Measurements from ENCODE around the gene PPP1R27.

DNA sequence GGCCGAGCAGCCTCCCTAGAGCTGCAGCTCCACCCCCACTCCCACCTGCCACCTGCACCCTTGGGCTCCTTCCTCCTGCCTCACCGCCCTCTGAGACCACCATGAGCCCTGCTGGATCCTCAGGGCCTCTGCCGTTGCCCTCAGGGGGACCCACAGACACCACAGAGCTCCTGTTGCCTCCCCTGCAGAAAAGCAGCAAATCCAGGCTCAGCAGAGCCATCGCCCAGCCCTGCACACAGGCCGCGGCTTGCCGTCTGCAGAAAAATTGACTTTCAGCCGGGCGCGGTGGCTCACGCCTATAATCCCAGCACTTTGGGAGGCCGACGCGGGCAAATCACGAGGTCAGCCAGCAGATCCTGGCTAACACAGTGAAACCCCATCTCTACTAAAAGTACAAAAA lies 7.0 kb upstream of the PPP1R27 start:
- TF ChIP-seq, protein P1, sequence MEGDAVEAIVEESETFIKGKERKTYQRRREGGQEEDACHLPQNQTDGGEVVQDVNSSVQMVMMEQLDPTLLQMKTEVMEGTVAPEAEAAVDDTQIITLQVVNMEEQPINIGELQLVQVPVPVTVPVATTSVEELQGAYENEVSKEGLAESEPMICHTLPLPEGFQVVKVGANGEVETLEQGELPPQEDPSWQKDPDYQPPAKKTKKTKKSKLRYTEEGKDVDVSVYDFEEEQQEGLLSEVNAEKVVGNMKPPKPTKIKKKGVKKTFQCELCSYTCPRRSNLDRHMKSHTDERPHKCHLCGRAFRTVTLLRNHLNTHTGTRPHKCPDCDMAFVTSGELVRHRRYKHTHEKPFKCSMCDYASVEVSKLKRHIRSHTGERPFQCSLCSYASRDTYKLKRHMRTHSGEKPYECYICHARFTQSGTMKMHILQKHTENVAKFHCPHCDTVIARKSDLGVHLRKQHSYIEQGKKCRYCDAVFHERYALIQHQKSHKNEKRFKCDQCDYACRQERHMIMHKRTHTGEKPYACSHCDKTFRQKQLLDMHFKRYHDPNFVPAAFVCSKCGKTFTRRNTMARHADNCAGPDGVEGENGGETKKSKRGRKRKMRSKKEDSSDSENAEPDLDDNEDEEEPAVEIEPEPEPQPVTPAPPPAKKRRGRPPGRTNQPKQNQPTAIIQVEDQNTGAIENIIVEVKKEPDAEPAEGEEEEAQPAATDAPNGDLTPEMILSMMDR (optimal IDR thresholded peaks at IDR 0.05 in 1 of 3, IDR thresholded peaks at IDR 0.05 in 1 of 3, conservative IDR thresholded peaks at IDR 0.05 in 1 of 3; ENCODE audit: extremely low read depth in 1 of 3, insufficient read depth in 2 of 3, low read length in 3 of 3) = no peak
- TF ChIP-seq EZH2 (IDR thresholded peaks at IDR 0.05; ENCODE audit: low read length) = no peak

Data from keratinocyte (primary cell).